Panc1 (cell line): ENCODE results near the gene MTCH1.

Source experiments
- CTCF ChIP-seq: fragments of 450-650 bp; IDR thresholded peaks from 2 replicates; pipeline ENCODE4 v1.5.1; 2017; ENCODE audit warnings: mild to moderate bottlenecking
- POLR2AphosphoS5 ChIP-seq: IDR thresholded peaks from 2 replicates; pipeline ENCODE4 v1.6.1; 2012; ENCODE audit warnings: mild to moderate bottlenecking, low read depth, low read length, moderate library complexity
- REST ChIP-seq, 2 experiments: IDR thresholded peaks; 2 replicates each; pipeline ENCODE4 v1.6.1; 2011 to 2012; ENCODE audit warnings: low read depth in 2 of 2, control low read depth in 1 of 2, low read length in 1 of 2, mild to moderate bottlenecking in 1 of 2, moderate library complexity in 1 of 2; ENCODE audit not compliant: insufficient read depth in 1 of 2

GRCh38 chr6:36956446-36956820 lies 29.6 kb downstream of the MTCH1 start:
- TF ChIP-seq CTCF: no peak
- TF ChIP-seq REST (IDR thresholded peaks at IDR 0.05; ENCODE audit: insufficient read depth in 1 of 2, low read depth in 2 of 2, low read length in 1 of 2): no peak
- TF ChIP-seq POLR2AphosphoS5: no peak
